ENCODE data around the gene GLTP. TPM values are rescaled to one million over a fixed set of nuclear protein-coding genes. Genes with fewer than 3 reads are reported as not detected.

GLTP gene
- total and polyA plus RNA-seq, 2 donors from 2014 or later = 45.9 to 56.4 TPM

GRCh38 chr12:109845824-109846205 lies 34.5 kb downstream of the GLTP start:
- DNase-seq (no peak), FAIRE-seq (no peak)
- Histone ChIP-seq H3K27me3 (ENCODE audit: control insufficient read depth, insufficient read depth, low read length) (no peaks in the 10 kb centered on the region), H3K9me3 (ENCODE audit: control insufficient read depth in 2 of 3, insufficient read depth in 1 of 3, low read length in 3 of 3) (no peaks in the 10 kb centered on the region), H3K4me3 (ENCODE audit: low read length in 3 of 3) (peak overlapping the region in 2 of 3 donors; percentile 32 to 41), H3K27ac (ENCODE audit: low read depth in 2 of 2, low read length in 2 of 2) (no peak overlapping the region), H3K4me1 (ENCODE audit: control insufficient read depth in 2 of 3, insufficient read depth in 2 of 3, low read depth in 1 of 3, low read length in 3 of 3) (peaks cover 0 to 5% (median 3%) of the 10 kb centered on the region in 3 donors), H3K9ac (ENCODE audit: low read length in 3 of 3) (peak overlapping the region in 1 of 3 donors; percentile 52), H3K36me3 (ENCODE audit: control insufficient read depth in 2 of 3, insufficient read depth in 3 of 3, low read length in 3 of 3) (no peaks in the 10 kb centered on the region)
- intact Hi-C loops (cut with DNase I) = no loop called here
- TF ChIP-seq, protein P1, sequence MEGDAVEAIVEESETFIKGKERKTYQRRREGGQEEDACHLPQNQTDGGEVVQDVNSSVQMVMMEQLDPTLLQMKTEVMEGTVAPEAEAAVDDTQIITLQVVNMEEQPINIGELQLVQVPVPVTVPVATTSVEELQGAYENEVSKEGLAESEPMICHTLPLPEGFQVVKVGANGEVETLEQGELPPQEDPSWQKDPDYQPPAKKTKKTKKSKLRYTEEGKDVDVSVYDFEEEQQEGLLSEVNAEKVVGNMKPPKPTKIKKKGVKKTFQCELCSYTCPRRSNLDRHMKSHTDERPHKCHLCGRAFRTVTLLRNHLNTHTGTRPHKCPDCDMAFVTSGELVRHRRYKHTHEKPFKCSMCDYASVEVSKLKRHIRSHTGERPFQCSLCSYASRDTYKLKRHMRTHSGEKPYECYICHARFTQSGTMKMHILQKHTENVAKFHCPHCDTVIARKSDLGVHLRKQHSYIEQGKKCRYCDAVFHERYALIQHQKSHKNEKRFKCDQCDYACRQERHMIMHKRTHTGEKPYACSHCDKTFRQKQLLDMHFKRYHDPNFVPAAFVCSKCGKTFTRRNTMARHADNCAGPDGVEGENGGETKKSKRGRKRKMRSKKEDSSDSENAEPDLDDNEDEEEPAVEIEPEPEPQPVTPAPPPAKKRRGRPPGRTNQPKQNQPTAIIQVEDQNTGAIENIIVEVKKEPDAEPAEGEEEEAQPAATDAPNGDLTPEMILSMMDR (IDR thresholded peaks at IDR 0.05; ENCODE audit: borderline replicate concordance, extremely low read depth, insufficient read depth) = no peak

GRCh38 chr12:109844983-109845823 lies 35.1 kb downstream of the GLTP start:
- FAIRE-seq = no peak
- Histone ChIP-seq H3K36me3 (ENCODE audit: control insufficient read depth in 2 of 3, insufficient read depth in 3 of 3, low read length in 3 of 3) (no peaks in the 10 kb centered on the region), H3K27me3 (ENCODE audit: control insufficient read depth, insufficient read depth, low read length) (no peaks in the 10 kb centered on the region), H3K4me3 (ENCODE audit: low read length in 3 of 3) (peak overlapping the region; percentile 32 to 44 (median 41)), H3K4me1 (ENCODE audit: control insufficient read depth in 2 of 3, insufficient read depth in 2 of 3, low read depth in 1 of 3, low read length in 3 of 3) (peaks cover 0 to 5% (median 3%) of the 10 kb centered on the region in 3 donors), H3K9ac (ENCODE audit: low read length in 3 of 3) (peak overlapping the region in 2 of 3 donors; percentile 52 to 73), H3K27ac (ENCODE audit: low read depth in 2 of 2, low read length in 2 of 2) (no peak overlapping the region), H3K9me3 (ENCODE audit: control insufficient read depth in 2 of 3, insufficient read depth in 1 of 3, low read length in 3 of 3) (no peaks in the 10 kb centered on the region)
- intact Hi-C loops (cut with DNase I) = loop anchor here (5.0 kb wide), 1 partner anchor 38 kb away; no protein-coding TSS in a partner anchor
- TF ChIP-seq, protein P1 (IDR thresholded peaks at IDR 0.05; ENCODE audit: borderline replicate concordance, extremely low read depth, insufficient read depth) = peak; percentile 96
- DNase-seq = peak; percentile 91 to 93 (median 92)

- FAIRE-seq (no peak), DNase-seq (no peak)
- intact Hi-C loops (cut with DNase I) = loop anchor here (5.0 kb wide), 1 partner anchor 37 kb away; no protein-coding TSS in a partner anchor
- peaks cover 0 to 5% (median 3%) of the 10 kb centered on the region in 3 donors for H3K4me1 ChIP-seq (ENCODE audit: control insufficient read depth in 2 of 3, insufficient read depth in 2 of 3, low read depth in 1 of 3, low read length in 3 of 3)
- TF ChIP-seq, protein P1 (IDR thresholded peaks at IDR 0.05; ENCODE audit: borderline replicate concordance, extremely low read depth, insufficient read depth) = no peak
- no peak overlapping the region for H3K9ac ChIP-seq (ENCODE audit: low read length in 3 of 3)
- no peaks in the 10 kb centered on the region for H3K36me3 ChIP-seq (ENCODE audit: control insufficient read depth in 2 of 3, insufficient read depth in 3 of 3, low read length in 3 of 3)
- H3K4me3 ChIP-seq (ENCODE audit: low read length in 3 of 3) = no peak overlapping the region
- no peaks in the 10 kb centered on the region for H3K9me3 ChIP-seq (ENCODE audit: control insufficient read depth in 2 of 3, insufficient read depth in 1 of 3, low read length in 3 of 3)
- H3K27ac ChIP-seq (ENCODE audit: low read depth in 2 of 2, low read length in 2 of 2) = no peak overlapping the region
- H3K27me3 ChIP-seq (ENCODE audit: control insufficient read depth, insufficient read depth, low read length) = no peaks in the 10 kb centered on the region
Measured at GRCh38 chr12:109844091-109844490, 36.2 kb downstream of the GLTP start.

Data from kidney (tissue), 14 donors.